HEK293T (cell line): ENCODE data around the gene DNAH9.

Source experiments
- ARNT ChIP-seq: fragments of 450-650 bp; IDR thresholded peaks from 2 replicates; pipeline ENCODE4 v1.6.1; 2017; ENCODE audit warnings: mild to moderate bottlenecking
- ELF4 ChIP-seq: fragments of 450-650 bp; IDR thresholded peaks from 2 replicates; pipeline ENCODE4 v1.6.1; 2017; ENCODE audit warnings: antibody characterized with exemption
- FOXA1 ChIP-seq: fragments of 450-650 bp; IDR thresholded peaks from 2 replicates; pipeline ENCODE4 v1.6.1; 2016; ENCODE audit warnings: mild to moderate bottlenecking
- FOXK2 ChIP-seq: fragments of 450-650 bp; IDR thresholded peaks from 2 replicates; pipeline ENCODE4 v1.6.1; 2016; ENCODE audit warnings: mild to moderate bottlenecking
- HDGF ChIP-seq: fragments of 450-650 bp; IDR thresholded peaks from 2 replicates; pipeline ENCODE4 v1.6.1; 2017; ENCODE audit warnings: antibody characterized with exemption, borderline replicate concordance
- LEF1 ChIP-seq: fragments of 450-650 bp; IDR thresholded peaks from 2 replicates; pipeline ENCODE4 v1.6.1; 2017; ENCODE audit warnings: mild to moderate bottlenecking, borderline replicate concordance
- SP1 ChIP-seq: fragments of 450-650 bp; IDR thresholded peaks from 2 replicates; pipeline ENCODE4 v1.6.1; 2017

DNA sequence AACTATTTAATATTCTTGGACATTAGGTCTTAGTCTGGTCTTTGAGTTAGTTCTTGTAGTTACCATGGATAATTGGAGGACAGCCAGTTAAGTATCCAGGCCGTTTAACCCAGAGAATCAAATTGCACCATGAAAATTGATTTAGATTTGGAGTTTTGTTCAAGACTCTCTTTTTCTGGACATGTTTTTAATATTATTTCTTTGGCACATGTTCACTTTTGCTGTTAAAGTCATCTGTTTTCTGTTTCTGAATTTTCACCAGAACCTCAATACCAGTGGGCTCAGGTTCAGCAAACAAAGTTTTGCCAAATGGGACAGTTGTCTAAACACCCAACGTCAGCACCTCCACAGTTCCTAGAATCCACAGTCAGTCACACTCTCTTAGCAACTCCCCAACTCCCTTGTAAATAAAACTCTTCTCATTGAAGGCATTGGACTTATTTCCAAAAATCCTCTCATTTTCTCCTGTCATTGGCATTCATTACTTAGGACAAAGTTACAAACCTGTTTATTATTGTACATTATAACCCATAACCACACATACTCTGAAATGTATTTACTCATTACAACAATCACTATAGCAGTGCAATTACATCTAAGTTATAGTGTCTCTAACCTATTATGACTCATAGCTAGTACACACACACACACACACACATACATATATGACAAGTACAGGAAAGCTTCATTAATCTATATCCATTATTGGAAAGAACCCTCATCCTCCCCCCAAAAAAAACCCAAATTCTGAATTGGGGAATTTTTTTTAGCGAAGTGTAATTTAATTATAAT, 33.5 kb upstream of the DNAH9 start:
- TF ChIP-seq SP1 (no peak), ARNT (no peak), FOXA1 (no peak), ELF4 (no peak), FOXK2 (no peak), LEF1 (no peak), HDGF (no peak)
